NCI-H1436 treated with DMSO at 0.1 percent for 48 hours (cell line): Measurements from ENCODE around the gene RGS6.

Experiments used
- DNase-seq: peaks from one replicate; lab custom pipeline; 2025; lab: John Stamatoyannopoulos, UW

The RGS6 gene

DNA sequence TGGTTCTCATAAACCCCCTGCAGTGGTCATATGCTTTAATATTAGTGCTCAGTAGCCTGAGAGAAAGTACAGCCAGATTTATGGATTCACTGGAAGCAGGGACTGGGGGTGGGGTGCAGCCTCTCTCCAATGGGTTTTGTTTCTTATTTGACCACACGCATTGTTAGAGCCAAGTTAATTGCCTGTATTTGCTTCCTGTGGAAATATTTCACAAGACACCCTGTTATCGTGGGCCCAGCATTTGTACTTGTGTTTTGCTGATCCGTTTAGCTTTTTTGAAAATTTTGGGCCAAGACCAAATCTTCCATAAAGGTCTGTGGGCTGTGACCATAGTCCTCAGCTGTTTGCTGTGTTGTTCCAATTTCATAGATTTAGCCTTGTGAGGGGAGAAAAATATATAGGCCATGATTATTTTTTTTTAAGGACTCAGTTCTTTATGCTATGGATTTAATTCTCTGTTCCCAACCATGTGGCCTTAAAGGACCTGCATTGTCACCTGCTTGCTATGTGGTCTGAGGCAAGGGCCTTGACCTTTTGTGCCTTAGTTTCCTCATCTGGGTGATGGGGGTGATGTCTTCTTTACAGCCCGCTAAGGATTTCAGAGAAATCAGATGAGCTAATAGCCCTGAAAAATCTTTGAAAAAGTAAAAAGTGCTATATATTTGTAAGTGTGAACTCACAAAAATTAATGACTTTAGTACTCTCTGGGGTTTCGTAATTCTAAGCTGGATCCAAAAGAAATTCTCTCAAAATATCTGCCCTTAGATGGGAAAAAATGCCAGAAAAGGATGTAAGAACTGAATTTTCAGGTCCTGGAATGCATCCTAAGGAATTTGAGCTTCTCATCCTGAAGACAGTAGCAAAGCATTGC lies 591.4 kb downstream of the RGS6 start:
- DNase-seq, result no peak

DNA sequence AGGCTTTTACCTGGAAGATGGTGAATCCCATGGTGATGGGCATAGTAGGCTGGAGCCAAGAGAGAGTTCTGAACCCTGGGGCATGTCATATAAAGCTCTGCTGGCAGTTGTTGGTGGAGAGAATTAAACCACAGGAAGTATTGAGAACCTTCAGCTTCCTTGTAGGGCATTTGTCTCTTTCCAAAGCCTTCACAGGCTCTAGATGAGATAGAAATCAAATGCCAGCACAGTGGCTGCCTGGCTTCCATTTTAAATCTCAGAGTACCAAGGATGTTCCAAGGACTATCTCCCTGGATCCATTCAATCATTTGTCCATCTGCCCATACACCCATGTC lies 592.0 kb downstream of the RGS6 start:
- no peak for DNase-seq

DNA sequence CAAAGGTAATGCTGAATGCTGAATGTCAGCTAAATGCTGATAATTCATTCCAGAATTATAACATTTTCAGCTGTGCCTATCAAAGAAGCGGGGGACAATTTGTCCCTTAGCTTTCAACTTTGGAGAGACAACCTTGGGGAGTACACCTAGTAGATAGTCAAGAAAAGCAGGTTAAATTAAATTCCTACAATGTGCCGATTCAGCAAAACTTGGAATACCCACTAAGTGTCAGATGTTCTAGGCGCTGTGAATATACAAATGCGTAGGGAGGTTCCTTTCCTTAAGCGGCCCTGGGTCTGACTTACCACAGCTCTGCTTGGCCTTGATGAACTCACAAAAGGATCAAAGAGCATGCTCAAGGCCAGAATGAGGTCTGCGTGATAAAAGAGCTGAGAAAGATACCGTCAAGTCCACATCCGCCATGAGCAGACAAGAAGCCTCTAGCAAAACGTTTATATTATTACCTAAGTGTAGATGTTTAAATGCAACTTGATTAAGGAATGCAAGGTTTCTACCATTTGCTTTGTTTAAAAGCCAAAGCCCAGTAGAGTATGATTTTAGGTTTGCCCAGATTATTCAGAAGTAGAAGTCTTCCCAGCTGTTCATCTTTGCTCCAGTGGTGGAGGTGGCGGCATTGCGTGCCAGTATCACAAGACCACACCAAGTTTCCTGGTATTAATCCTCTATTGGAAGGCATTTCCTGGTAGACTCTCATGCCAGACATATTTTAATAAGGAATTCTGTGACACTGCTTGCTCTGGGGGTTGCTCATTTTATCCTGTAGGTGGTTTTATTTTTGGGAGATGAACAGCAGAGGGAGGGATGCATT lies 593.1 kb downstream of the RGS6 start:
- no peak for DNase-seq

DNA sequence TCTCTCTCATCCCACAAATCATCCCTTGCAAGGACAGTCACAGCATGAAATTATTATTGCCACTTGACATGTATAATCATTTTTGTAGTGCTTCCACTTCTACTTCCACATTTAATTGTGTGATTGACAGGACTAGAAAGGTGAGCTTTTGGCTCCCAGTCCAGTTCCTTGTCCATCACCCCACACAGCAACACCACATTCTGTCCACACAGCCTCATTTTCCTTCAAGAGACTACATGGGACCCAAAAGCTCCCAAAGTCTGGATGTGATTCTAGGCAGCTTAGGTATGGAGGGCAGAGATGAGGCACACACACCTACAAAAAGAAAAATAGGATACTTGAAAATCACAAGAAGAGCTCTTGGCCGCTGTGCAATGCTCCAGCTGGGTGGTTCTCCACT lies 595.4 kb downstream of the RGS6 start:
- no peak for DNase-seq

DNA sequence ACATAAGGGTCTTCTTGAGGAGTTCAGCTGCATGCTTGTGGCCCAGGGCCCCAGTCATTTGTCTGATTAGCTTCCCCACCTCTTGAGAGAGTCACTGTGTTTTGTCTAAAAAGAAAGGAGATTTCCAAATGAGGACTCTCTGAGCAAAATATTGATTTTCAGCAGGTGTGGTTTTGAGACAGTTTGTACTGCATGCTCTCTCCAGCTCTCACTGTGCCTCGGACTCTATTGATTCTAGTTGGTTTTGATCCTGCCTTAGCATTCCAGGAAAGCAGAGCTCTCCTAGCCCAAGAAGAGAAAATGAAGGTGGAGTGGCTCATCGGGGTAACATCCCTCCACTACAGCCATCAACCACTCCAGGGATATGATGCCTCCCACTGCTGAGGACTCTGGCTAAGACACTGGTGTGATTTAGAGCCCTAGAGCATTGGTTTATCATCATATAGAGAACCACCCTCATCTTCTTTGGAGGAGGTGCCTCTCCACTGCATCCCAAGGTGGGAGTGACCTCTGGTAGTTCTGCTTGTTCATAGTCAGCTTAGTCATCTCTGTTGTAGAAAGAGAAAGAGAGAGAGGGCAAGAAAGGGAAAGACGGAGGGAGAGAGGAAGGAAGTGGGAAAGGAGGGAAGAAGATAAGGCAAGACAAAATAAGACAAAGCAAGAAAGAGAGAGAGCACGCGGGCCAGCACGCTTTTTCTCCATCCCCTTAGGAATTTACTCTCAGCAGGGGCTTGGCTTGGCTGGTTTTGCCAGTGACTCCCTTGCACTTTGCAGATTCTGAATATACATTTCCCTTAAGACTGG lies 596.0 kb downstream of the RGS6 start:
- DNase-seq, result no peak

DNA sequence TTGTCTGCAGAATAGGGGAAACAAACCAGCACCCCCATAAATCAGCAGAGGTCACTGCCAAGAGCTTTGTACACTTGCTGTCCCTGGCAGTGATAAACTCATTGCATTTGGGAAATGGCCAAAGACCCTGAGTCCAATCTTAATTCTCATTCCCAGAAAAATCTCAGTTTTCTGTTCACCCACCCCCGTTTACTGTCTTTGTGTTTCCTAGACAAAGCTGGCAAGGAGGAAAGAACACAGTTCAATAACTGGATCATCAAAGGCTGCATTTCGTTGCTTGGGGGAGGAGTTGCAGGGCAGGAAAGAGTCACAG lies 596.6 kb downstream of the RGS6 start:
- DNase-seq, result no peak

DNA sequence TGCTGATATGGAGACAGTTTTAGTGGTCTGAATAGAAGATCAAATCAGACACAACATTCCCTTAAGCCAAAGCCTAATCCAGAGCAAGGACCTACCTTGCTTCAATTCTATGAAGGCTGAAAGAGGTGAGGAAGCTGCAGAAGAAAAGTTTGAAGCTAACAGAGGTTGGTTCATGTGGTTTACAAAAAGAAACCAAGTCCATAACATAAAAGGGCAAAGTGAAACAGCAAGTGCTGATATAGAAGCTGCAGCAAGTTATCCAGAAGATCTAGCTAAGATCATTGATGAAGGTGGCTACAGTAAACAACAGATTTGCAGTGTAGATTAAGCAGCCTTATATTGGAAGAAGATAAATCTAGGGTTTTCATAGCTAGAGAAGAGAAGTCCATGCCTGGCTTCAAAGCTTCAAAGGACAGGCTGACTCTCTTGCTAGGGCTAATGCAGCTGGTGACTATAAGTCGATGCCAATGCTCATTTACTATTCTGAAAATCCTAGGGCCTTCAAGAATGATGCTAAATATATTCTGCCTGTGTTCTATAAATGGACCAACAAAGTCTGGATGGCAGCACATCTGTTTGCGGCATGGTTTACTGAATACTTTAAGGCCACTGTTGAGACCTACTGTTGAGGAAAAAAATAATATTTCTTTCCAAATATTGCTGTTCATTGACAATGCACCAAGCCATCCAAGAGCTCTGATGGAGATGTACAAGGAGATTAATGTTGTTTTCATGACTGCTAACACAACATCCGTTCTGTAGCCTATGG lies 600.6 kb downstream of the RGS6 start:
- DNase-seq, result no peak

DNA sequence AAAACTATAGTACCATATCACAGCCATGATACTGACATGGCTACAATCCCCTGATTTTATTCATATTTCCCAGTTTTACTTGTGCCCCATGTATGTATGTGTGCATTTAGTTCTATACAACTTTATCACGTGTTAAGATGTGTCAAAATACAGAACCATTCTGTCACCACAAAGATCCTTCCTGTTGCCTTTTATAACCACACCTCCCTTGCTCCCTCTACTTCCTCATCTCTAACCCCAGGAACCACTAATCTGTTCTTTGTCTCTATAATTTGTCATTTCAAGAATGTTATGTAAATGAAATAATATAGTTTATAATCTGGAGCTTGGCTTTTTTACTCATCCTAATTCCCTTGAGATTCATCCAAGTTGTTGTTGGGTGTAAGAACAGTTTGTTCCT lies 603.3 kb downstream of the RGS6 start:
- DNase-seq, result no peak

DNA sequence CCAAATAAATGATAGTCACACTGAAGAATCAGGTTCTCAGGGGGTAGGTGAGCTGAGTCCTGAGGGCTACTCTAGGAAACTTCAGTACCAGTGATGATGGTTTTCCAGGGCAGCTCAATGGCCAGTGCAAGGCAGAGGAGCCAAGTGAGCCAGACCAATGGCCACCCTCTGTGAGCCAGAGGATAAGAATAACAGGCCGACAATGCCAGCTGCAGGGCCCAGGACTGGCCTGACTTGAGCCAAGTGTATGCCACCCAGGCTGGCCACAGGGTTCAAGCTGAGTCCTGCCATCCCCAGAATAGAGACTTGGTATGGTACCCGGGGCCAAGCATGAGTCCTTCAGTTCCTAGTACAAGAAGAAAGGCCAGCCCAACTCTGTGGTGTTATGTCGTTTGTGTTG lies 606.2 kb downstream of the RGS6 start:
- DNase-seq, result no peak

DNA sequence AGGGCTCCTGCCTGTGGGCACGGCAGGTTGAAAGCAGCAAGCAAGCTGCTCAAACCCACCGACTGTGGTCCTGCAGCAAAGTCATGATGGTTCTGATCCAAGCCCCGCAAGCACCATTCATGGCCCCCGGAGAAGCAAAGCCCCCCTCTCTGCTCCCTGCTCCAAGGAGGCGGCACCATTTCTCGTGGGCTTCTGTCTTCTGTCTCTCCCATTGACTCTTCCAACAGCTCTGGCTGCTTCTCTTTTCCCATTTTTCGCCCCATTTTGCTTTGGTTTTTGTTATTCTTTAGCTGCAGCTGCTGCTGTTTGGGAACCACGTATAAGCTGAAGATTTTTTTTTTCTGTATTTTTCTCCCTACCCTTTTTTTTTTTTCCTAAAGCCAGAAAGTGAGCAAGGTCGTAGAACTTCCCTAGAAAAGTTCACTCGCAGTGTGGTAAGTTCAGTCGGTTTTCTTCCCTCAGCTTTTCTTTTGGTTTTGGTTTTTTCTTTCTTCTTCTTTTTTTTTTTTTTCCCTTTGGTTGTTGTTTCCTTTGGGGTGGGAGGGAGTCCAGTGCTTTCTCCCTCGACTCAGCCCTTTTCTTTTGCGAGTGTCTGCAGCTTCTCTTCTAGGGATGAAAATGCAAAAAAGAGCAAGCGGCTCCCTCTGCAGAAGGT lies 607.6 kb downstream of the RGS6 start:
- DNase-seq, result no peak

DNA sequence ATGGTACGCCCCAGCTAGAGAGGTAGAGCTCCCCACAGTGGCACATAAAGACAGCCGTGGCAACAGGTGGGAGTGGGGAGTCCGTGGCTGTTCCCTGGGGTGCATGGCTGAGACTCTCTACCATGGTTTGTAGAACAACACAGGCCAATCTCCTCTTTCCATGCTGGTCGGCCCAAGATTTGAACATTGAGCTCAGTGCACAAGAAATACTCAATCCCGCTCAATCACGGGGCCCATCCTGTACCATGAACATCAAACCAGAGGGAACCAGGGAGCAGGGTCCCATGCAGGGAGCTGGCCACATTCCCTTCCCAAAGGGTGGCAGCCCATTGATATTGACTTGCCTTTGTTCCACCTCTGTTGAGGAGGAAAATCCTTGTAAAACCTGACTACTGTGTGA lies 608.6 kb downstream of the RGS6 start:
- DNase-seq, result no peak

DNA sequence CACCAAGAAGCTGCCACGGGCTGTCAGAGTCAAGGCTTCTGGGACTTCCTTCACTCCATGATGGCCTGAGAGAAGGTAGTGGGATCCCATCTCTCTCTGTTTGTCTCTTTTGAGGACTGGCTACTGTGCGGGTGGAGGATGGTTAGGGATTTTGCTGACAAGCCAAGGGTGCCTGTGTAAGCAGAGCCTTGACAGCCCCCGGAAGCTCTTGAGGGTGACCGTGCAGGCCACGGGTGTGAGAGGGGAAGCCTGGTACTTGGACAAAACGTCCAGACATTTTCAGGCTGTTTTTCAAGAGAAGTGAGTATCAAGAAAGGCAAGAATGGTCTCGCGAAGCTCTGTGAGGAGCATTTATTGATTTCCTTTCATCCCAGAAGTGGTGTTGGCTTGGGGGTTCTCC lies 609.3 kb downstream of the RGS6 start:
- no peak for DNase-seq

DNA sequence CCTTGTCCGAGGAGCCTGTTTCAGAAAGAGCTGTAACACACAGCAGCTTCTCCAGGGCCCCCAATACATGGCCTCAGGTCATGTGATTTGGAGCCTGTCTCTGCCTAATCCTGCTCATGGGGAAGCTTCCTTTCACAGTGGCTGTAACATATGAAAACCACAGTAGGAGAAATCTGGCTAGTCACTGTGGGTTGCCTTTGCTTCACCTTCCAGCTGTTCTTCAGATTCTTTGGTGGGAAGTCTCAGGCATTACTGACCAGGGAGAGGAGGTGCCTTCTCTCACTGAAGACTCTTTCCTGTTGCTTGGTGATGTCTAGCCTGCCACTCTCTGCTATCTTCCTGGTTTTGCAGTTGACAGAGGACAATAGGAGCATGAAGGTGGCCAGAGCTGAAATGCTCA lies 611.1 kb downstream of the RGS6 start:
- no peak for DNase-seq

DNA sequence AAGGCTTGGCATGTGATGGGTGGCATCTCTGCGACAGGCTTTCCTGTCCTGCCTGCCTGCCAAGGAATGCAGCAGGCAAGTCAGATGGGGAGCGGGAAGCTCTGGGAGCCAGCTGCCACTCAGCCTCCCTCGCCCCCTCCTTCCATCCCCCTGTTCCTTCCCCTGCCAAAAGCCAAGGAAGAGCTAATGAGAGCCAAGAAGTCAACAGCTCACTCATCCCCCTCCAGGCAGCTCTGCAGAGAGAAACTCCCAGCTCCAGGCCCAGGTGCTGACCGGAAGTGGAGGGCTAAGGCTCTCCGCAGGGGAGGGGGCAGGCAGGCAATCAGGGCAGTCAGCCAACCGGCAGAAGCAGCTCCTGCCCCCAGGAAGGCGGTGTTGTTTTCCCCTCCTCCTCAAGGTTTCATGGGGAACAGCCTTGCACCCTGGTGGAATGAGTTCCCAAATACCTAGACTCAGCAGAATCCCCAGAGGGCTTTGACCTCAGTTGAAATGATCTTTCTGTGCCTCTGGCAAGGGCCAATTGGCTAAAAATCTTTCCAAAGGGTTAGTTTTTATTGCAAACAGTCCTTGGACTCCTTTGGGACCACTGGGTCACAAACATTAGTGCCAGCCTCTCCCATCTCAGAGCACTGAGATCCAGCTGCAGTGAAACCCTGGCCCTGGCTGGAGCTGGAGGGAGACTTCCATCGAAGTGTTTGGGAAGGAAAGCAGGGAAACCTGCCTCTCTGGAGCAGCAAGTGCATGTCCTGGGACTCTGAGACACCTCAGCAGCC lies 612.6 kb downstream of the RGS6 start:
- no peak for DNase-seq

DNA sequence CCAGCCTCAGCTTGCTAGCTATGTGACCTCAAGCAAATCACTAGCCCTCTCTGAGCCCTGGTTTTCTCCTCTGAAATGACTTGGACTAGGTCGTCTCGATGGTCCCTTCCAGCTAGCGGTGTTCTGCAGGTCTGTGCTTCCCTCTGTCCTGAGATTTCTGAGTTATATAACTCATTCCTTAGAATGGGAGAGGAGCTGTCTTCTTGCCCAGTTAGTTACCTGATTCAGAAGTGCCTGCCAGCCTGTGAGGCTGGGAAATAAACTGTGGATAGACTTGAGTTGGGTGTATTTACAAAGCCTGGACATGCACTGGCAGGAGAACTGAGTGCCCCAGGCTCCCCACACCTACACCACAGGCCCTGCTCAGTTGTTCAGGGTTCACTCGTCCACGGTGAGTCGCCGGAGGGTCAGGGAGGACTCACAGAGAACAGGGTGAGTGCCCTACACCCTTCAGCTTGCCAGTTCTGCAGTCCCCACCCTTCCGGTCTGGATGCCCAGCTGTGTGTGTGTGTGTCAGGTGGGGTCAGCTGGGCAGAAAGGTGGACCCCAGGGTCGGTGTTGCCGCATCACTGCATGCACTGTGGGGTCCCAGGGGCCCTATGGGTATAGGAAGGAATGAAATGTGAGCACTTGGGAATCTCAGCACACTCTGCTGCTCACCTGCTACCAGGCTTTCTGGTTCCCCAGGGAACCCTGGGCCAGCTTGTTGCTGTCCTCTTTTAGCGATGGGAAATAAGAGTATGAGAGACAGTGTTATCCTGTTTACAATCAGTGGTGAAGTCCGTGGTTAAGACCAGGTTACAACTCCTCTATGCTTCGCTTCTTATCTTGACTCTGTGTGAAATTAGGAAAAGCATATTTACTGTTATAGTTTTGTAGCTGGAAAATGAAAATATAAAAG lies 613.4 kb downstream of the RGS6 start:
- DNase-seq, result no peak

DNA sequence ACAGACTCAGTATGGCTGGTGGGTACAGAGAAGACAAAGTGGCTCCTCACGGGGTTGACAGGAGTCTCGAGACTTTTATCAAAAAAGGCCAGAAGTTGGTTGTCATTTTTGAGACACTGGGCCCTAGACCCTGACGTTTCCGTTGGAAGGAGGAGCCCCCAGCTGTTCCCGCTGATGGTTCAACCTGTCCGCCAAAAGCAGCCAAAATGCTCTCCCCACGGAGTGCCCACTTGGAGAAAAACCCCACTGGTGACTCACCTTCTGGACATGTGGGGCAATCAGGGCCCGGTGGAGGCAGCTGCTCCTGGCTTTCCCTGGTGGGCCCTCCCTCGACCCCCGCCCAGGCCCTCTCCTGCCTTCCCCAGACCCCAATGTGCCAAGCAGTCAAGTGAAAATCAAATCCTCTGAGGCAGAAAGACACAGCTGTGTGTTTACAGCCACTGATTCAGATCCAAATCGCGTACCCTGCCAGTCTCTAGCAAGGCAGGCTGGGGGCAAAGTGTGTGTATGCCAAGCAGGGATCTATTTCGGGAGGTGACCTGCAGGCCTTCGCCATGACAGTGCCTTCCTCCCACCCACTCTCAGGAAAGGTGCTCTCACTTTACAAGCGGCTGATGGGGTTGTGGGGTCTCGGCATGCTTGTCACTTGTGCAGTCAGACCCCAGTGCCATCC lies 614.3 kb downstream of the RGS6 start:
- DNase-seq, result no peak

DNA sequence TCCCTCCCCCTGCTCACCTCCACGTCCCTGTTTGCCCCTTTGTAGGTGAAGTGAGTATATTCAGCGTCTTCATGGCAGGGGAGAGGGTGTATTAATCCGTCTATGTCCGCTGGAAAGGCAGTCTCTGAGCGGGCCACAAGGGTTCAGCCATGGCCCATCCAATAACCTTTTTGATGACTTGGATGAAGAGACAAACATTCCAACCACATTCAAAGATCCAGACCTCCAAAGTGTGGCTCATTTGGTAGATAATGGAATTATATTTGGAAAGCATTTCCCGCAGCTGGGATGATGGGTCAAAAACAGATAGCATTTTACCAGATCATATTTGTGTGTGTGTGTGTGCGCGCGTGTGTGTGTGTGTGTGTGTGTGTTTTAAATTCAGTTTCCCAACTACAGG lies 615.8 kb downstream of the RGS6 start:
- DNase-seq, result no peak

DNA sequence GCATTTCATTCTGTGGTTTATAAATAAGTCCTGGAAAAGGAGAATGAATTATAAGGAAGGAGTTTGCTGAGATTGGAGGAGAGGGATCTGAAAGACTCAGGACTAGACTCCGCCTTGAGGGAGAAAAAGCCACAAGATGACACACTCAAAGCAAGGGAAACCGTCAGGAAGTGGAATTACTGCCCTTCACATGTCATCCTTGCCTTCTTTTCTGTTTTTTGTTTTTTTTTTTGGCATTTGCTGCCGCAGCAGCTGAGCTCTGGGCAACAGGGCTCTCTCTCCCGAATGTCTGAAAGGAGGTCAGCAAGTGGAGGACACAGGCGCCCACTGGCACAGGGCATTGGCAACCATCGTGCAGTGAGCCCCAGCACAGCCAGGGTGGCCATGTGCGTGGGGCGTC lies 616.8 kb downstream of the RGS6 start:
- no peak for DNase-seq

DNA sequence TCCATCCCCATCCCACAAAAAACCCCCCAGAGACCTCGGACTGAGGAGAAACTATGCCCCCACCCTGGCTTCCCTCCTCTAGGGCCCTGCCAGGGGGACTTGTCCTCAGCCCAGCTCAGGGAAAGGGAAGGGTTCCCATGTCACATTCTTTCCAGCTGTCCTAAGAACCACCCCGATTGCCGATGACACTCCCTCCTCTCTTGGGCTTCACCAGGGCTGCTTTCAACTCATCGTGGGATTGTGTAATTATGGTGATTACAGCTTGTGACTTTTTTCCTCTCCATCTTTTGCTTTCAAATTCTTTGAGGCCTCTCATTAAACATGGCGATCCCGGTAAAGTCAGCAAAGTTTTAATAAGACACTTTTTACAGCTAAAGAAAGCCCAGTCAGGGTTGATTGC lies 617.6 kb downstream of the RGS6 start:
- DNase-seq, result no peak
